DMS53 (cell line): Measurements from ENCODE around the gene SHB.

Source experiments
- DNase-seq: peaks from one replicate; lab custom pipeline; 2025; lab: John Stamatoyannopoulos, UW

Gene SHB

GRCh38 chr9:38088006-38088925 is 19.2 kb upstream of the SHB start:
- DNase-seq: peak; percentile 62

DNA sequence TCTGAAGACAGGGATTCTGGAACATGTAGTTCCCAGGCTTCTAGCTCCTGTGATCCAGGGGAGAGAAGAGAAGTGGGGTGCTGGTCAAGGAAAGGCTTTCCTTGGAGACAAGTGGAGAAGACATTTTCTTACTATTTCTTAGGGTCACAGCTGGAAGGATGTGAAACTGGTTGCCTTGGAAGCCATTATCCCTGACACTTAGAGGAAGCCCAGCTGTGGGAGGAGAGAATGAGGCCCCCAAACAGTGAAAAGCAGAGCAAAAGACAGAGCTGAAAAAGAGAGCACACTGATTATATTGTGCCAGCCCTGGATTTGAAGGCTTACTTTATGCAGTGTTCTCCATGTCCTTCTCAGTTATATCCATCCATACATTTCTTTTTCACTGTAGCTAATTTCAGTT is 17.5 kb upstream of the SHB start:
- no peak for DNase-seq

- DNase-seq: no peak
Measured at GRCh38 chr9:38085308-38085707, 16.3 kb upstream of the SHB start.

- DNase-seq: no peak
Measured at GRCh38 chr9:38084556-38084880, 15.5 kb upstream of the SHB start.

GRCh38 chr9:38083858-38084555 is 15.0 kb upstream of the SHB start:
- DNase-seq: no peak

DNA sequence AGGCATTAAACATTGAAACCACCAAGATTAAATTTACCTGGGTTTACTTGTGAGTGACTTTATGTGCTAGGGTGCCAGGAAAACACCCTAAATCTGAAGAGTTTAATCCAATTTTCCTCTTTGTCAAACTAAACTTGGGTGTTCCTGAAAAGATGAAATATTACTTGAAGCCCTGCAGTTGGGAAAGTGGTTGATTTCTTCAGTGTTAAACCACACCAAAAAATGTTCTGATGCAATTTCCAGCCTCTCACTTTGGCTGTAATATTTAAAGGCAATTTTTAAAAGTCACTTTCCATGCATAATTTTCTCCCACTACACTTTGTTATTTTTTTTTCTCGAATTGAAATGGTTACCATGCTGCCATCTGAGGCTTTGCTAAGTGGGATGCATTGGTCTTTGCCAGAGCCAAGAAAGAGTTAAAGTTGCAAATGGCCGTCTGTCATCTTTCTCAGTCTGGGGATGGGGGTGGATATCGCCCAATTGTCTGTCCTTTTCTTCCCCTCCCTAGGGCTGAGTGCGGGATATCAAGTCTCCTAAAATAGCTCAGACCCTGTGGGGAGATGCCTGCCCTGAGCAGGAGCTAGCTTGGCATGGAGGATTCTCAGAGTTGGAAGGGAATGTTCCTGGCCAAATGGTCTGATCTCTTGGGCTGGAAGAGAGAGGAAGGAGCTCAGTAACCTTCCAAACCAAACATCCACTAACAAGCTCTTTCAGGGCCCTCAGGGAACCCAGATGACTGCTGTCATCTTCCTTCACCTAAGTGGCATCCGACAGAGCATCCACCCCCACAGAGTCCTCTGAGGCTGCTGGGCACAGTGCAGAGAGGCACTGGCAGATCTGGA is 13.6 kb upstream of the SHB start:
- no peak for DNase-seq

DNA sequence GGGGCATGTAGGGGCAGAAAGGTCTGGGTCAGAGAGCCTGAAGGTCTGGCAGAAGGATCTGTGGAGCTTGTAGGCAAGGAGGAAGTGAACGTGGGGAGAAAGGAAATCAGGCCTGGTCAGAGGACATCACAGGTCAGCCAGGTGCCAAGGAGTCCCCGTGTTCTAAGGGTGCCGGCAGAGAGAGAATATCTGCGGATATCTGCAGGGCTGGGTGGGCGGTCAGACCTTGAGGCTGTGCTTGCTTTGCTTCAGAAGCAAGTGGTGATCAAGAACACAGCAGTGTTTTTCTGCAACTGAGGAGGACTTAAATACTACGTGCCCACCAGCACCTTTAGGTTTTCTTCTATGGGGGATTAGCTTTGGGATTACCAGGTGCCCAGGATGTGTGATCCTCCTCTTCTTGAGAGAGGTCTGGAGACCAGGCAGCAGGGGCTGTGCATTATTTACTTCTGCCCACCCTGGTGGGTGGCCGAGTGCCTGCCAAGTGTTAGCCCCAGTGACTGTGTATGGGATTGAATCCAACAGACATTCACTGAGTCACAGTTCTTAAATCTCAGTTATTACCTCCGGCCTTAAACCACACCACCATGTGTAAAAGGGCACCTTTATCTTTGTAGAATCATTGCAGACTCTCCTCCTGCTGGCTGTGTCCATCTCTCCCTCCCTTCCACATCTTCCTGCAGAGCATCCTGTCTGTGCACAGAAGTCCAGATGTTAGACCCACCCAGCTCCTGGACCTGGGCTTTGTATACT is 12.5 kb upstream of the SHB start:
- no peak for DNase-seq

- no peak for DNase-seq
Measured at GRCh38 chr9:38079461-38080031, 10.5 kb upstream of the SHB start.

- peak; percentile 66 for DNase-seq
Measured at GRCh38 chr9:38075272-38075671, 6.2 kb upstream of the SHB start.

- DNase-seq: peak; percentile 34
Measured at GRCh38 chr9:38074441-38074961, 5.5 kb upstream of the SHB start.

- peak; percentile 29 for DNase-seq
Measured at GRCh38 chr9:38073882-38074281, 4.9 kb upstream of the SHB start.

DNA sequence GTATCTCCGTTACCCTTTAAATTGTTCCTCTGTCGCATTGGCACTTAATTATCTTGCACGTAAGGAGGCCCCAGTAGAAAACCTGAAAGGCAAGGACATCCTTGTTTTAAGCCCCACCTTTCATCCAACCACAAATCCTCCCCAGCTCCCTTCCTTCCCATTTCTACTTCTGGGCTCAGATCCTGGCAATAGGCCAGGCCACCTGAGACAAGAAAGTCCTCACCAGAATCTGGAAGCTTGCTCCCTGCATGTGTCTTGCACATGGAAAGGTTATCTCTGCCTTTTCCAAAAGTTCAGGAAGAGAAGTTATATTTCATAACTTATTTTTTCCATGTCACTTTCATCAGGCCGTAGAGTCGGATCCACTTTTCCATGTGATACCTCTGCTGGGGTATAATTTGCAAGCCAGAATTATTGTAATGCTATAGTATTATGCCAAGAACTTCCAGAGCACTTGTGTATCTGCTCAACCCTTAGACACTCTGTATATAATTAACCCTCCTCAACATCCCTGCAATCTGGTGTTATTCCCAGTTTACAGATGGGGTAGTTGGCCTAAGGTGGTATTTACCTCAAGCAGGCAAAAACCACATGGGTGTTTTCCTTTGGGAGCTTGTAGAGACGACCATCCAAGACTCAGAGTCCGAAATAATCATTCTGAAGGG is 2.6 kb upstream of the SHB start:
- DNase-seq: peak; percentile 49

DNA sequence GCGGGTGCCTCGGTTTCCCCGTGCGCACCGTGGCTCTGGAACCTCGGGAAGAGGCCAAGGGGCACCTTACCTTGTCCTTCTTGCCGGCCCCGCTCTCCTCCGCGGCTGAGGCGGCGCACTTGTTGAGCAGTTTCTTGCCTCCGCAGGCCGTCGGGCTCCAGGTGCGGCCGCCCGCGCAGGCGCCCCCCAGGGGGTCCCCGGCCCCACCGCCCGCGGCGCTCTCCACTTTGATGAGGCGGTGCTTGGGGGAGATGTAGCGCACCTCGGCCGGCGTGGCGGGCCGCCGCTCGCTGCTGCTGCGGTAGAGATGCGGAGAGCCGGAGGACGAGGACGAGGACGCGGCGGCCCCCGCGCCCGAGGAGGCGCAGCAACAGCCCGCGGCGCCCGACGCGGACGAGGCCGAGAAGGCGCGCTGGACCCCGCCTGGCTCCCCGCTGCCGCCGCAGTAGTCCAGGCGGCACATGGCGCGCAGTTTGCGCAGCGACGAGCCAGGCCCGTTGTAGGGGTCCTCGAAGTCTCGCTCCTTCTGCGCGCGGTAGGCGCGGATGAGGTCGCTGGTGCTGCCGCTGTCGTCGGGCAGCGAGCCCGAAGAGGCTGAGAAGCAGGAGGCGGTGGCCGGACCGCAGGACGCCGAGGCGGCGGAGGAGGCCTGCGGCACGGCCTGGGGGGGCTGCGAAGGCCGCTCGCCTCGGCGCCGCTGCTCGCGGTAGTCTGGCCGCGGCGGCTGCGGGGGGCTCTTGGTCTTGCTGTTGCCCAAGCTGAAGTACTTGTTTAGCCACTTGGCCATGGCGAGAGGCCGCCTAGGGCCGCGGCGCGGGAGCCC is 957 bp downstream of the SHB start:
- peak; percentile 51 for DNase-seq

GRCh38 chr9:38066914-38067858 is 1.8 kb downstream of the SHB start:
- peak; percentile 45 for DNase-seq

DNA sequence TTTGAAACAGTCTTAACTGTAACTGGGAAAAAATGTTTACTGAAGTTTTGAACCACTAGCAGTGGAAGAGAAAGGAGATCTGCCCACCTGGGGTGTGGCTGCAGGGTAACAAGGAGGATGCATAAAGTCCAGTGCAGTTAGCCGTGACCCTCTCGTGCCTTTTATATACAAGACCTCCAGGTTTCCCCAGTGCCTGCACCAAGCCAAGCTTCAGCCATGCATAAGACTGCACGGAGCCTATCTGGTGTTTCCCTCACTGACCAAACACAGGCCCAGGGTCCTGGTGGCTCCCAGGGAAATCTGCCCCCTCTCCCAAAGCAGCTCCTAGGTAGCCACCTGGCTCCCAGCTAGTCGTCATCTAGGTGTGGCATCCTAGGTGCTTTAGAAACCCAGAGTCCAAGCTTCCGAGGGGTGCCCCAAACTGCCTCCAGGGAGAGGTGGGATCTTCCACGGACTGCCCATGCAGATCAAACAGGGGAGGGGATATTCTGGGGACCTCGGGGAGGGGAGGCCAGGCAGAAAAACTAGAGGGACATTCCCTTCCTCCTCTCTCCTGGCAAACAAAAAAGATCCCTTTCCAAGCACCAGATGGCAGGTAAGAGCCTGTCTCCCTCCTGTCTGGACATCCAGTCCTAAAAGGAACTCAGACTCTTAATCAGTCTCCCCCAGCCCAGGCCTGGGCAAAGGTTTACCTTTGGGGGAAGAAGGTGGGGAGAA is 2.7 kb downstream of the SHB start:
- DNase-seq: peak; percentile 50

DNA sequence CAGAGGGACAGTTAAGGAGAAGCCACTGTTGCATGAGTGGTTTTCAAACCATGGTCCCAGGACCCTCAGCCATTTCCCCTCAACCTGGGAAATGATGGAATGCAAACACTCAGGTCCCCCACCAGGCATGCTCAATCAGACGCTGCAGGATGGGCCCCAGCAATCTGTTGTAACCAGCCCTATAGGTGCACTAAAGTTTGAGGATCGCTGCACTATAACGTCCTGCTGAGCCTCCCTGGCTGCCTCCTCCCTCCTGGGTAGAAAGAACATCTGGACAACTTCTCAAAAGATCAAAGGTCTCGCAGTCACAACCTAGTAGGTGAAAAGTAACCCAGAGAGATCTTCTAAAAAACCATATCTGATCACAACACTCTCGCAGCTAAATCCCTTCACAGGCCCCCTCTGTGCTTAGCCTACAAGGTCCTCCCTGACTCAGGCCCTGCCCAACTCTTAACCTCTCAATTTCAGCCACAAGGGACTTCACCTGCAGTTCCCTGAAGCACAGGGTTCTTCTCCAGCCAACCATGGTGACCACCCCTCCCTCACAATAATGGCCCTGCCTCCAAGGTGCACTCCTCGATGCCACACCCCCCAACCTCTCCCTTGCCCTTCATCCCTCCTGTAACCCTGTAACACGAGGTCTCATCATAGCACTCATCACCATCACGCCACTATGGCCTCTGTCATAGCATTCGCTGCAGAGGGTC is 3.5 kb downstream of the SHB start:
- no peak for DNase-seq

GRCh38 chr9:38064842-38065368 is 4.1 kb downstream of the SHB start:
- DNase-seq: no peak
